Mucosa of rectum (tissue), 2 donors: Measurements from ENCODE around the gene SUPT5H.

Experiments
- H3K27ac ChIP-seq, 2 donors: one replicate each; pipeline ENCODE4 v1.7.0; 2013; ENCODE audit warnings: inconsistent platforms in 2 of 2, low read depth in 2 of 2, low read length in 2 of 2
- H3K27me3 ChIP-seq, 2 donors: one replicate each; pipeline ENCODE4 v1.7.0; 2013; ENCODE audit warnings: low read length in 2 of 2; ENCODE audit not compliant: control insufficient read depth in 2 of 2, insufficient read depth in 2 of 2
- H3K36me3 ChIP-seq, 2 donors: one replicate each; pipeline ENCODE4 v1.7.0; 2013; ENCODE audit warnings: low read length in 2 of 2; ENCODE audit not compliant: control insufficient read depth in 2 of 2, insufficient read depth in 2 of 2
- H3K4me1 ChIP-seq, 2 donors: one replicate each; pipeline ENCODE4 v1.7.0; 2013; ENCODE audit warnings: low read length in 2 of 2, mild to moderate bottlenecking in 1 of 2; ENCODE audit not compliant: control insufficient read depth in 2 of 2, insufficient read depth in 2 of 2
- H3K4me3 ChIP-seq, 2 donors: one replicate each; pipeline ENCODE4 v1.7.0; 2013; ENCODE audit warnings: low read length in 2 of 2
- H3K9ac ChIP-seq, 2 donors: one replicate each; pipeline ENCODE4 v1.7.0; 2013; ENCODE audit warnings: low read length in 2 of 2, low read depth in 1 of 2, mild to moderate bottlenecking in 1 of 2
- H3K9me3 ChIP-seq, 2 donors: one replicate each; pipeline ENCODE4 v1.7.0; 2013; ENCODE audit warnings: low read length in 2 of 2; ENCODE audit not compliant: control insufficient read depth in 2 of 2
- donor health status: healthy.
- donor health status: Normal muscosa, but diverticular disease.

The SUPT5H gene

DNA sequence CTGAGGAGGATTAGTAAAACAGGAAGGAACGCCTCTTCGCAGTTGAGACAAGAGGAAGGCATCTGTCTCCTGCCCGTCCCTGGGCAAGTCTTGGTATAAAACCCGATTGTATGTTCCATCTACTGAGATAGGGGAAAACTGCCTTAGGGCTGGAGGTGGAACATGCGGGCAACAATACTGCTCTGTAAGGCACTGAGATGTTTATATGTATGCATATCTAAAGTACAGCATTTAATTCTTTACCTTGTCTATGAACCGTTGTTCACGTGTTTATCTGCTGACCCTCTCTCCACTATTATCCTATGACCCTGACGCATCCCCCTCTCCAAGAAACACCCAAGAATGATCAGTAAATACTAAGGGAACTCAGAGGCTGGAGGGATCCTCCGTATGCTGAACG is 34.5 kb downstream of the SUPT5H start:
- Histone ChIP-seq H3K36me3 (peaks cover 8 to 13% of the 10 kb centered on the region in 2 donors), H3K27me3 (no peaks in the 10 kb centered on the region), H3K4me3 (peak overlapping the region; percentile 96 to 98), H3K4me1 (peaks cover 13 to 14% of the 10 kb centered on the region in 2 donors), H3K27ac (peak overlapping the region; percentile 73 to 74), H3K9ac (peak overlapping the region in 1 of 2 donors; percentile 87), H3K9me3 (no peaks in the 10 kb centered on the region)

- Histone ChIP-seq H3K27ac (peak within 1 kb of the TSS; percentile 73 to 74), H3K9me3 (no peaks in the 10 kb centered on the region), H3K4me3 (peak within 1 kb of the TSS; percentile 96 to 98), H3K36me3 (peaks cover 8 to 15% of the 10 kb centered on the region in 2 donors), H3K4me1 (peaks cover 13 to 14% of the 10 kb centered on the region in 2 donors), H3K27me3 (no peaks in the 10 kb centered on the region), H3K9ac (peak within 1 kb of the TSS; percentile 87 to 95)
These were observed 35.2 kb downstream of the SUPT5H start, which contains the start of gene TIMM50 for GRCh38 chr19:39480337-39481228. TSS of gene TIMM50 (plus strand) at chr19:39480838. CDS start at chr19:39480854, 16 bp downstream.

DNA sequence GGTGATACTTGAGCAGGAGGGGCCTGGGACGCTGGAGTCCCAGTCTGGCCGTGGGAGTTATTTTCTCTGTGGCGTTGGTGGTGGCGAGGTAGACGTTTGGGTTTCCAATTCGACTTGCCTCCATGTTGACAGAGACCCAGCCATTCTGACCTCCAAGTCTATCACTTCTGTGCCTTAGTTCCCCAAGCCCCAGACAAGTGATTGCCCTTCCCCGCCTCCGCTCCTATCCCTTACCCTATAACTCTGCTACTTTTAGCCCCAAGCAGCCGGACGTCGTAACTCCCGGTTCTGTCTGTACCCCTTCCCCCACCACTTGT is 35.8 kb downstream of the SUPT5H start:
- H3K9me3 ChIP-seq, result no peaks in the 10 kb centered on the region
- H3K36me3 ChIP-seq, result peaks cover 3 to 13% of the 10 kb centered on the region in 2 donors
- H3K4me1 ChIP-seq, result peaks cover 13 to 14% of the 10 kb centered on the region in 2 donors
- H3K27me3 ChIP-seq, result no peaks in the 10 kb centered on the region
- peak overlapping the region; percentile 87 to 95 for H3K9ac ChIP-seq
- H3K4me3 ChIP-seq, result peak overlapping the region; percentile 96 to 98
- H3K27ac ChIP-seq, result peak overlapping the region in 1 of 2 donors; percentile 74

DNA sequence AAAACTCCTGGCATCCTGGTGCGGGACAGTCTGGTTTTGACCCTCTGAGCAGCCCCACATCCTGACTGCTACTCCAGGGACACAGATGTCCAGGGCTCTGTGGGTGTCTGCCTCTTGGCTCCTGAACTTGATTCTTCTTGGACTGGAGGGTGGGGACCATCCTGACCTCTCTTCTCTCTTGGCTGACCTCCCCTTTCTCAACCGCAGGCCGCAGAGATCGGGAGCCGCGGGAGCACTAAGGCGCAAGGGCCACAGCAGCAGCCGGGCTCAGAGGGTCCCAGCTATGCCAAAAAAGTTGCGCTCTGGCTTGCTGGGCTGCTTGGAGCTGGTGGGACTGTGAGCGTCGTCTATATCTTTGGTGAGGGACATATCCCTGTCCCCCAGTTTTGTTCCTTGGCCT is 36.3 kb downstream of the SUPT5H start:
- H3K4me3 ChIP-seq, result peak overlapping the region; percentile 96 to 98
- no peaks in the 10 kb centered on the region for H3K9me3 ChIP-seq
- H3K36me3 ChIP-seq, result peaks cover 3 to 14% of the 10 kb centered on the region in 2 donors
- H3K9ac ChIP-seq, result peak overlapping the region; percentile 87 to 95
- peaks cover 13 to 14% of the 10 kb centered on the region in 2 donors for H3K4me1 ChIP-seq
- H3K27ac ChIP-seq, result no peak overlapping the region
- H3K27me3 ChIP-seq, result no peaks in the 10 kb centered on the region

- H3K27ac ChIP-seq, result no peak overlapping the region
- no peaks in the 10 kb centered on the region for H3K9me3 ChIP-seq
- H3K4me3 ChIP-seq, result no peak overlapping the region
- H3K4me1 ChIP-seq, result peaks cover 13 to 14% of the 10 kb centered on the region in 2 donors
- H3K36me3 ChIP-seq, result peaks cover 7 to 20% of the 10 kb centered on the region in 2 donors
- H3K27me3 ChIP-seq, result no peaks in the 10 kb centered on the region
- H3K9ac ChIP-seq, result no peak overlapping the region
These were observed 37.8 kb downstream of the SUPT5H start for GRCh38 chr19:39483141-39483540.

DNA sequence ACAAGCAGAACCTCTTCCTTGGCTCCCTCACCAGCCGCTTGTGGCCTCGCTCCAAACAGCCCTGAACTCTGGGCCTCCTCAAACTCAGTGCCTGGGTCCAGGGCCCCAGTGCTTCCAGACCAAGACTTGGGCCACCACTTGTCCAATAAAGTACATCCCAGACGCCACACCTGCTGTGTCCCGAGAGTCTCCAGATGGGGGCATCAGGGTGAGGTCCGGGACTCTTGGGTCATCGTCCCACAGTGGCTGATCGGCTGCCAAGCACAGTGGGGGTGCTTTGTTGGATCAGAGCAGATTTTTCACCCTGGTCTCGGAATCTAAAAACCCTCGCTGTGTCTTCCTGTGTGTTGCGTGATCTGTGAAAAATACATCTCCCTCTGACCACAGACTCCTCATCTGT is 44.4 kb downstream of the SUPT5H start:
- Histone ChIP-seq H3K9ac (no peak overlapping the region), H3K36me3 (peaks cover 19 to 43% of the 10 kb centered on the region in 2 donors), H3K4me1 (no peaks in the 10 kb centered on the region), H3K9me3 (no peaks in the 10 kb centered on the region), H3K4me3 (no peak overlapping the region), H3K27me3 (no peaks in the 10 kb centered on the region), H3K27ac (no peak overlapping the region)

- no peak overlapping the region for H3K27ac ChIP-seq
- no peaks in the 10 kb centered on the region for H3K9me3 ChIP-seq
- no peak overlapping the region for H3K4me3 ChIP-seq
- H3K27me3 ChIP-seq, result peaks cover 0 to 3% of the 10 kb centered on the region in 2 donors
- no peak overlapping the region for H3K9ac ChIP-seq
- no peaks in the 10 kb centered on the region for H3K4me1 ChIP-seq
- H3K36me3 ChIP-seq, result peaks cover 16 to 28% of the 10 kb centered on the region in 2 donors
These were observed 46.8 kb downstream of the SUPT5H start for GRCh38 chr19:39492225-39492624.

DNA sequence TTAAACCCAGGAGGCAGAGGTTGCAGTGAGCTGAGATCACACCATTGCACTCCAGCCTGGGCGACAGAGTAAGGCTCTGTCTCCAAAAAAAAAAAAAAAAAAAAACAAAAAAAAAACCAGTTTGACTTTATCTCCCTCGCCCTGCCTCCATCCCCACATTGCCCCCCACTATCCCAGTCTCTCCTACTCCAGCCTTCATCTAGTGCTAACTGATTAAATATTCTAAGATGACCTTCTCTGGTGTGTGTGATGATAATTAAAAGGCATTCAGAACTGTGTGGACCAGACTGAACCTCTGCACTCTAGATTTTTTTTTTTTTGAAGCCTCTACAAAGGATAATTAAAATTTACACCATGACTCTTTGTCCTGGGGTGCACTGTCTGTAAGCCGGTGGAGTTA is 47.4 kb downstream of the SUPT5H start:
- Histone ChIP-seq H3K27ac (no peak overlapping the region), H3K9me3 (no peaks in the 10 kb centered on the region), H3K4me3 (no peak overlapping the region), H3K36me3 (peaks cover 15 to 28% of the 10 kb centered on the region in 2 donors), H3K27me3 (peaks cover under 1 to 3% of the 10 kb centered on the region in 2 donors), H3K9ac (no peak overlapping the region), H3K4me1 (no peaks in the 10 kb centered on the region)

GRCh38 chr19:39494661-39495060 is 49.3 kb downstream of the SUPT5H start:
- peaks cover 2 to 10% of the 10 kb centered on the region in 2 donors for H3K36me3 ChIP-seq
- H3K4me3 ChIP-seq, result no peak overlapping the region
- no peaks in the 10 kb centered on the region for H3K9me3 ChIP-seq
- H3K9ac ChIP-seq, result no peak overlapping the region
- peaks cover 6 to 8% of the 10 kb centered on the region in 2 donors for H3K4me1 ChIP-seq
- peaks cover 17% of the 10 kb centered on the region in 2 donors for H3K27me3 ChIP-seq
- no peak overlapping the region for H3K27ac ChIP-seq

GRCh38 chr19:39496063-39496462 is 50.7 kb downstream of the SUPT5H start:
- H3K9me3 ChIP-seq, result no peaks in the 10 kb centered on the region
- H3K27me3 ChIP-seq, result peaks cover 26 to 27% of the 10 kb centered on the region in 2 donors
- peaks cover 6 to 8% of the 10 kb centered on the region in 2 donors for H3K4me1 ChIP-seq
- no peak overlapping the region for H3K27ac ChIP-seq
- H3K9ac ChIP-seq, result no peak overlapping the region
- H3K4me3 ChIP-seq, result no peak overlapping the region
- H3K36me3 ChIP-seq, result peaks cover 0 to under 1% of the 10 kb centered on the region in 2 donors
